ENCODE results near the gene IRAG1.

DNA sequence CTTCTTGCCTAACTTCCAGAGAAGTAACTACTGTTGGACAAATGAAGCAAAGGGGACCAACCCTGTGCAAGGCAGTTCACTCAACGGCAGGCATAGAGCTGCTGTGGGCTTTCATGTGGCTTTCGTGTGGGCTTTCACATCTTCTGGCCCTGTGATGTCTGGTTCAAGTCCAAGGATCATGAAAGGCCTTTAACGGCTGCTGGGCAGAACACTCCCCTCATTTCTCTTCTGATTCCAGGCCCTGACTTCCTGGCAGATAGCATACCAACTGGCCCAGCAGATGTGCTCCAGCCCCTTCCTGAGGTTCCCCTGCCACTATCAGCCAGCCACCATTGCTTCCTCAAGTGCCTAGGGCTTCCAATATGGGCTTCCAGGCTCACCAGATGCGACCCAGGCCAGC lies 28.8 kb upstream of the IRAG1 start:
- TF ChIP-seq POLR2A (IDR thresholded peaks at IDR 0.05): no peak
- no peak for TF ChIP-seq CTCF (IDR thresholded peaks at IDR 0.05)
